NCI-H2171 (cell line): ENCODE data around the gene SLC46A1.
"Not testable (repeated sequence)": the region's sequence is repeated elsewhere in the genome, so short reads cannot be mapped to it uniquely, and the experiment has no call there.

Source experiments
- DNase-seq: peaks from one replicate; lab custom pipeline; 2025; lab: John Stamatoyannopoulos, UW

SLC46A1 gene

GRCh38 chr17:28405632-28406472 lies at the start of gene SLC46A1:
Gene SLC46A1 (minus strand): TSS chr17:28406212. CDS start chr17:28406114, 98 bp downstream.
- peak; percentile 46 for DNase-seq

DNA sequence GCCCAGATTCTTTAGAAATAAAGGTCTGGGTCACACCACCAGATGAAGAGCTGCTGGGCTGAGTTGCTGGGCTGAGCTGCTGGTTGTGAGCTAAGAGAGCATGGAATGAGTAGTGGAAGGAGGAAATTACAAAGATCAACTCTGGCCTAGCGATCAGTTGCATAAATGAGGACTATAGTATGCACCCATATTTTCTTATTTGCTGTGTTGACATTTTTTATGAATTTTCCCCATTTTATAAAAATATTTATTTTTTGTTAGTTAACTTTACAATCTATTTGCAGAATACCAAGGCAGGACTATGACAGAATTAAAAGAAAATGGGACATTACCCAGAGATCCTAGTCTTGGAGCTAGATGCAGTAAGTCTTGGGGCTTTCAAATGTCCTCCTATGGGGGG lies 43.8 kb upstream of the SLC46A1 start:
- DNase-seq, result no peak

GRCh38 chr17:28447396-28447760 lies 41.4 kb upstream of the SLC46A1 start:
- DNase-seq, result no peak

GRCh38 chr17:28446716-28447395 lies 40.8 kb upstream of the SLC46A1 start:
- DNase-seq, result no peak

- DNase-seq, result no peak
Measured at GRCh38 chr17:28443901-28444638, 38.1 kb upstream of the SLC46A1 start.

DNA sequence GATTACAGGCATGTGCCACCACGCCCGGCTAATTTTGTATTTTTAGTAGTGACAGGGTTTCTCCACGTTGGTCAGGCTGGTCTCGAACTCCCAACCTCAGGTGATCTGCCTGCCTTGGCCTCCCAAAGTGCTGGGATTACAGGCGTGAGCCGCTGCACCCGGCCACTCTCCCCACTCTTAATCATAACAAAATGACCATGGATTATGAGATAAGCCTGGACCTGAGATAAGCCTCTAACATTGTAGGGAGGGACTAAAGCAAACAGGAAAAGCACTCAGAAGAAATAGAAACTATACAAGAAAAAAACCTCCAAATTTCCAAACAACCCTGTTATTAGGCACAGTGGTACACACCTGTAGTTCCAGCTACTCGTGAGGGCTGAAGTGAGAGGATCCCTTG lies 28.3 kb upstream of the SLC46A1 start:
- DNase-seq, result not testable (repeated sequence)

GRCh38 chr17:28433721-28434120 lies 27.7 kb upstream of the SLC46A1 start:
- no peak for DNase-seq

- not testable (repeated sequence) for DNase-seq
Measured at GRCh38 chr17:28427982-28428381, 22.0 kb upstream of the SLC46A1 start.

DNA sequence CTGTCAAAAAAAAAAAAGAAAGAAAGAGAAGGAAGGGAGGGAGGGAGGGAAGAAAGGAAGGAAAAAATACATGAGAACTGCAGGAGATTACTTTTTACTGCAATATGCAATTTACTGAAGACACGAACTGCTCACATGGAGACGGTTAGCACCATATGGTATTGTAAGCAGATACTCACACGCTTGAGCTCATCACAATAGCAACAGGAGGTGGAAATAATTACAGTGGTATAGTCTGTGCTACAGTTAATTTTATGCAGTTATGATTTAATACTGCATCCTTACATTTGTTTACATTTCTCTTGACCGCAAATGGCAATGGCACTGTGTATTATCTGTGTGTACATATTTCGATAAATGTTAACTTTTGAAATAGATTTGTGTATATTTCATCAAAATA lies 21.4 kb upstream of the SLC46A1 start:
- peak; percentile 77 for DNase-seq

- DNase-seq, result peak; percentile 10
Measured at GRCh38 chr17:28426081-28426519, 20.1 kb upstream of the SLC46A1 start.

DNA sequence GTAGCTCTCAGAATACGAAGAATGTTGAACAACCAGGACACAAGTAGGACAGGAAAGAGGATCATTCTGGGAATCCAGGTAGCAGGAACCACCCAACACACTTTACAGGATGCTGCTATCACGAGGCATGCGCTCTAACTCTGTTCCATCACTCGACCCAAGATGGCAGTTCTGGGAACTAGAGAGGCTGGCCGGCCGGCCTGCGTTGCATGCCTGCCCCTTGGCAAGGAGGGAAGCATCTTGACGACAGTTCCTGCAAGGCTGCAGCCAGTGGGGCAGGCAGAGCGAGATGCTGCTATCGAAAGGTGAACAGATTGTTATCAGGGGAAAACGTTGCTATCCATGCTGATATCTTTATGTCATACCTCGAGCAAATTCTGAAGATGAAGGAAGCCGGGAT lies 19.2 kb upstream of the SLC46A1 start:
- no peak for DNase-seq

DNA sequence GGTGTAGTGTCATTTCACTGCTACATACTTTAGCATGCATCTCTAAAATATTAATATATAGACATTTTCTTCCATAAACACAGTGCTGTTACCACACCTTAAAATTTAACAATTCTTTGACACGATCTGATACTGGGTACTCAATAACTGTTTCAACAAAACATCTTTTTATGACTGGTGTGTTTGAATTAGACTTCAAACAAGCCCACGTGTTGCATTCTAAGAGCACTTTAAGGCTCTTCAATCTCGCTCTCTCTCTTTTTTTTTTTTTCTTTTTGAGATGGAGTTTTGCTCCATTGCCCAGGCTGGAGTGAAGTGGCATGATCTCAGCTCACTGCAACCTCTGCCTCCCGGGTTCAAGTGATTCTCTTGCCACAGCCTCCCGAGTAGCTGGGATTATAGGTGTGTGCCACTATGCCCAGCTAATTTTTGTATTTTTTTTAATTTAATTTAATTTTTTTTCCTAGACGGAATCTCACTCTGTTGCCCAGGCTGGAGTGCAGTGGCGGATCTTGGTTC lies 15.8 kb upstream of the SLC46A1 start:
- DNase-seq, result no peak

- no peak for DNase-seq
Measured at GRCh38 chr17:28416703-28417311, 10.8 kb upstream of the SLC46A1 start.

DNA sequence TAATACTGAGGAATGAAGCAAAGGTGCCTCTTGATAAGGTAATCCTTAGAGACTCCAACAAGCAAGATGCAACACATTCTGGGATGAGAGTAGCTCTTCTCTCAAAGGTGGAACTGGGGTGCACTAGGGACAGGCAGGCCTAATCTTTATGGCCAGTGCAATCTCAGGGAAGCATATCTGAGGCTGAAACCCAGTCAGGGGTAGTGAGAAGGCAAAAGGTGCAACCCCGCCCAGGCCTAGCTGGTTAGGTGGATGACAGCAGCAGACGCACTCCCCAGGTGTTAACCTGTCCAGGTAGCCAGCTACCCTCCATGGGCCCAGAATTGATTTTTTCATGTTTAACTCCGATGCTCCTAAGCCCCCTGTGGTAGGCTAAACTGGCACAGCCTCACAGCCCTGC lies 9.9 kb upstream of the SLC46A1 start:
- no peak for DNase-seq

GRCh38 chr17:28413804-28414203 lies 7.8 kb upstream of the SLC46A1 start:
- no peak for DNase-seq

GRCh38 chr17:28412099-28412498 lies 6.1 kb upstream of the SLC46A1 start:
- DNase-seq, result no peak

DNA sequence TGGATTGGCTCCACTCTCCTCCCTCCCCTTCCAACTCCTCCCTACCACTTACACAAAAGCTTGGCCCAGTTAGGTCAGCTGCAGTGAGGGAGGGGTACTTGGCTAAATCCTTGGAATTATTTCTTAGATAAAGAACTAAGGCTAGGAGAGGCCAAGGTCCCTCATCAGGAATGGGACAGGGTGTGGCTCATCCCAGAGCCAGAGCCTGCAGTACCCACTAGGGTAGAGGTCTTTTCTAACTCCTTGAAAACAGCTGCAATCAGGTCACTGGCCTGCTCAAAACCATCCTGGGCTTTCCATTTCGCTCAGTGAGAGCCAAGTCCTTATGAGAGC lies 1.9 kb upstream of the SLC46A1 start:
- no peak for DNase-seq

DNA sequence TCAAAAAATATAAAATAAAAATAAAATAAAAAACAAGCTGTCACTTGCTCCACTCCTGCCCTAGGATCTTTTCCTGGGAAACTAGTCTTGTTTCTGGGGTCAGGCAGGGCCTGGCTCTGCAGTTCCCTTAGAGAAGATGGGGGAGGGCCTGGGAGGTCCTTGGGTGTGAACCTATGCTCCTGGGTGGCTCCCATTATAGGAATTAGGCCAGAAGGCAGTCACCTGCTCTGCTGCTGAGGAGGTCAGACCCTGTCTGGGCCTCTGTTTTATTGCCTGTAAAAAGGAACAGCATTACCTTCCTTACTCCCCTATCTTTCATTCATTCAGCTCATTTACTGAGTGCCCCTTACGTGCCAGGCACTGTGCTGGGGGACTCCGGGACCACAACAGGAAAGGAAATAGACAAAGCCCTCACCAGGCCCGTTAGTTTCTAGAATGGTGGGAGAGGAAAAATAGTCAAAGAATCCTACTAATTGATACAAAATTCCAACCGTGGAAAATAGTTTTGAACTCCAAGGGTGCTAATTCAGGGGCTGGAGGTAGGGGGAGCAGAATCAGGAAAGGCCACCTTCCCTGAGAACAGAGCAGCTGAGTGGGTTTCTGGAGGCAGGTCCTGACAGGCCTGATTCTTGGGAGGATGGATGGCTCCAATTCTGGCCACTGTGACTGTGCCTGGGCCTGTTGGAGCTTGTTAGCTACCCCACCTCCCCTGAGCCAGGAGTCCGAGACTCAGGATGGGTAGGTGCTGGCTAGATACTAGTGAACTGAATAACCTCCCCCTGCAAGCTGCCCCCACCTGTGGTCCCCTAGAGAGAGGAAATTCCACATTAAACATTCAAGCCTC lies 1.3 kb upstream of the SLC46A1 start:
- DNase-seq, result peak; percentile 54

GRCh38 chr17:28406473-28406814 lies 432 bp upstream of the SLC46A1 start:
- peak; percentile 41 for DNase-seq

GRCh38 chr17:28404812-28405570 lies 1.0 kb downstream of the SLC46A1 start:
- DNase-seq, result no peak

DNA sequence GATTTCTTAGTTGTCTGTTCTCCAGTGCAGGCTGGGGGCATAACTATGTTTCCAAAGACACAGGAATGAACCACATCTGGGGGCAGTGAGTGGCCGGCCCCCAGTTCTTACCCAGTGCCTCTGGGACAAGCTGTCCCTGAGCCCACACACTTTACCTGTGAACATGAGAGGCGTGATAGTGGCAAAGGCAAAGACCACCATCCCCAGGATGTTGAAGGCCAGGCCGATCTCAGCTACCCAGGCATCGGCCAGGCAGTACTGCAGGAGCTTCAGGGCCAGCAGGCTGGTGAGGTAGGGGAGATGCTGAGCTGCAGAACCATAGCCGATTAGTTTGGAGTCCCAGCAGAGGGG lies 1.6 kb downstream of the SLC46A1 start:
- DNase-seq, result no peak
